Endothelial cell of umbilical vein (primary cell): Measurements from ENCODE around the gene NOB1. TPM values are rescaled to one million over a fixed set of nuclear protein-coding genes. Genes with fewer than 3 reads are reported as not detected.
"Not testable (repeated sequence)": the region's sequence is repeated elsewhere in the genome, so short reads cannot be mapped to it uniquely, and the experiment has no call there.

Source experiments
- BruUV-seq: library from RNA; stranded (reverse); fragments of 400-500 nt; replicated peaks from 2 replicates; lab custom pipeline; 2021; lab: Mats Ljungman, UMichigan
- CTCF ChIA-PET: fragments of 300-600, 350-600 bp; sonication (Branson Sonifier 250); formaldehyde crosslinking; loops from one replicate; lab custom pipeline; 2021; ENCODE audit warnings: antibody characterized with exemption, inconsistent platforms; lab: Charles Lee
- POLR2A ChIA-PET: fragments of 300-600, 350-600 bp; sonication (Branson Sonifier 250); formaldehyde crosslinking; loops from one replicate; lab custom pipeline; 2021; ENCODE audit warnings: antibody characterized with exemption, inconsistent platforms; lab: Charles Lee
- DNase-seq: peaks from one replicate; pipeline ENCODE4 v3.0.0-alpha.2; 2011; ENCODE audit warnings: low read depth, low spot score
- FAIRE-seq: peaks from 2 replicates; lab custom pipeline; 2011; peaks lifted over from hg19 to GRCh38; lab: Jason Lieb, UNC
- H2AFZ ChIP-seq: 2 replicates; pipeline ENCODE4 v1.6.0; 2012; ENCODE audit warnings: low read depth, low read length, control low read depth, inconsistent platforms
- H3K27ac ChIP-seq: 2 replicates; pipeline ENCODE4 v1.5.1; 2011; ENCODE audit warnings: low read depth, mild to moderate bottlenecking, control low read depth, low read length, moderate library complexity; ENCODE audit not compliant: insufficient read depth
- H3K27me3 ChIP-seq, 2 experiments: 2 replicates each; pipeline versions ENCODE4 v1.6.0 to v1.6.1; 2011; ENCODE audit warnings: low read length in 2 of 2, mixed read lengths in 1 of 2; ENCODE audit not compliant: control insufficient read depth in 2 of 2, insufficient read depth in 2 of 2
- H3K36me3 ChIP-seq, 2 experiments: 2 replicates in 1 of 2; 3 replicates in 1 of 2; pipeline ENCODE4 v1.5.1; 2011; ENCODE audit warnings: low read length in 2 of 2, mild to moderate bottlenecking in 1 of 2, moderate library complexity in 1 of 2; ENCODE audit not compliant: control insufficient read depth in 2 of 2, insufficient read depth in 2 of 2; ENCODE audit errors: extremely low read depth in 1 of 2
- H3K4me1 ChIP-seq: 3 replicates; pipeline ENCODE4 v1.5.1; 2011; ENCODE audit warnings: mild to moderate bottlenecking, low read length; ENCODE audit not compliant: control insufficient read depth, insufficient read depth; ENCODE audit errors: extremely low read depth
- H3K4me2 ChIP-seq: 2 replicates; pipeline ENCODE4 v1.6.1; 2011; ENCODE audit warnings: low read length, control low read depth, mixed read lengths; ENCODE audit not compliant: insufficient read depth
- H3K4me3 ChIP-seq, 3 experiments: fragments of 200-600 bp in 1 of 3; sonication (generic), shearing (Covaris generic) in 1 of 3; replicated peaks in 1 of 3; 2 replicates each; pipeline ENCODE4 v1.5.1; 2011 to 2016; ENCODE audit warnings: control low read depth in 3 of 3, low read length in 3 of 3, mild to moderate bottlenecking in 2 of 3, inconsistent platforms in 1 of 3, low read depth in 1 of 3, moderate library complexity in 1 of 3; ENCODE audit not compliant: insufficient read depth in 1 of 3
- H3K79me2 ChIP-seq: 2 replicates; pipeline ENCODE4 v1.6.0; 2012; ENCODE audit warnings: low read length, inconsistent platforms; ENCODE audit not compliant: control insufficient read depth, insufficient read depth
- H3K9ac ChIP-seq: replicated peaks from 2 replicates; pipeline ENCODE3; 2011; ENCODE audit warnings: low read length, control low read depth; ENCODE audit not compliant: insufficient read depth; ENCODE audit errors: extremely low read depth
- H3K9me1 ChIP-seq: replicated peaks from 3 replicates; pipeline ENCODE4 v1.6.0; 2011; ENCODE audit warnings: mild to moderate bottlenecking, low read length; ENCODE audit not compliant: control insufficient read depth, insufficient read depth; ENCODE audit errors: extremely low read depth
- H3K9me3 ChIP-seq: replicated peaks from 2 replicates; pipeline ENCODE4 v1.5.1; 2012; ENCODE audit warnings: low read length, inconsistent platforms; ENCODE audit not compliant: control insufficient read depth, insufficient read depth
- H4K20me1 ChIP-seq: replicated peaks from 2 replicates; pipeline ENCODE3; 2011; ENCODE audit warnings: mild to moderate bottlenecking, low read length; ENCODE audit not compliant: control insufficient read depth, insufficient read depth; ENCODE audit errors: extremely low read depth
- CTCF ChIP-seq, 2 donors: IDR thresholded peaks; 1 replicate in 1 of 2; 2 replicates in 1 of 2; pipeline ENCODE4 v1.5.1; 2011; ENCODE audit warnings: low read length in 2 of 2, mild to moderate bottlenecking in 2 of 2, moderate library complexity in 2 of 2, control low read depth in 1 of 2, inconsistent platforms in 1 of 2, low read depth in 1 of 2; ENCODE audit not compliant: insufficient read depth in 1 of 2; ENCODE audit errors: extremely low read depth in 1 of 2
- EZH2 ChIP-seq: IDR thresholded peaks from 2 replicates; pipeline ENCODE4 v1.6.1; 2012; ENCODE audit warnings: borderline replicate concordance, low read depth, mild to moderate bottlenecking, moderate library complexity, low read length, inconsistent platforms; ENCODE audit not compliant: severe bottlenecking
- FOS ChIP-seq: IDR thresholded peaks from 2 replicates; pipeline ENCODE4 v1.6.1; 2011; ENCODE audit warnings: mild to moderate bottlenecking, low read length, moderate library complexity, borderline replicate concordance; ENCODE audit not compliant: insufficient read depth
- GATA2 ChIP-seq: IDR thresholded peaks from 2 replicates; pipeline ENCODE4 v1.7.0; 2011; ENCODE audit warnings: low read depth, mild to moderate bottlenecking, moderate library complexity, mixed read lengths, low read length; ENCODE audit not compliant: insufficient read length, insufficient read depth
- JUN ChIP-seq: IDR thresholded peaks from 2 replicates; pipeline ENCODE4 v1.6.1; 2011; ENCODE audit warnings: borderline replicate concordance, low read depth; ENCODE audit not compliant: insufficient read length, insufficient read depth
- MAX ChIP-seq: IDR thresholded peaks from 2 replicates; pipeline ENCODE4 v1.6.1; 2011; ENCODE audit not compliant: insufficient read depth, insufficient read length
- MYC ChIP-seq: IDR thresholded peaks from one replicate; pipeline ENCODE4 v1.6.1; 2011; ENCODE audit warnings: mild to moderate bottlenecking, low read depth, low read length
- POLR2A ChIP-seq: IDR thresholded peaks from 2 replicates; pipeline ENCODE4 v1.6.1; 2012; ENCODE audit warnings: low read depth, mild to moderate bottlenecking, control low read depth, low read length
- POLR2AphosphoS5 ChIP-seq: IDR thresholded peaks from 2 replicates; pipeline ENCODE4 v1.6.1; 2012; ENCODE audit warnings: low read depth, mild to moderate bottlenecking, control low read depth, low read length, moderate library complexity; ENCODE audit not compliant: insufficient read depth
- dilution Hi-C: fragments of 300-500 bp; cut with MboI; formaldehyde crosslinking; loops from one replicate; pipeline ENCODE4 v1.15.0; 2019; ENCODE audit warnings: low sequenced_read_pairs; ENCODE audit not compliant: extremely low pct_ligation_motif_present
- intact Hi-C: fragments of 100-400 bp; cut with micrococcal nuclease; formaldehyde crosslinking; loops from one replicate; pipeline ENCODE4 v1.10.0; 2022
- polyA plus RNA-seq, 4 experiments: library from polyadenylated mRNA; depleted of rRNA in 3 of 4; stranded (reverse) in 3 of 4; unstranded in 1 of 4; fragments of >200 nt; gene quantifications; 2 replicates each; pipeline versions ENCODE4 v1.2.1 to v1.2.3, GENCODE V29; 2011 to 2012; ENCODE audit warnings: missing spikeins in 1 of 4
- total RNA-seq: library from RNA; stranded (reverse); gene quantifications from 2 replicates; pipeline ENCODE4 v1.2.3, GENCODE V29; 2021

NOB1 gene
- total and polyA plus RNA-seq, 2 donors (not counting 3 experiments of a cell fraction or from before 2014, with no cell fraction given) = 65.4 to 66.5 TPM

GRCh38 chr16:69761983-69762813, 7.5 kb upstream of the NOB1 start, which contains the start of gene WWP2:
TSS of gene WWP2 (plus strand) at chr16:69762332. CDS start at chr16:69787011, 24,679 bp downstream.
- FAIRE-seq (peak; percentile 77), DNase-seq (peak; percentile 40)
- Histone ChIP-seq H3K27me3 (no peaks in the 10 kb centered on the region), H3K9me1 (no peaks in the 10 kb centered on the region), H3K9me3 (no peaks in the 10 kb centered on the region), H3K79me2 (peaks cover 3% of the 10 kb centered on the region), H3K27ac (peak within 1 kb of the TSS; percentile 21), H3K4me1 (peaks cover 12% of the 10 kb centered on the region), H3K36me3 (no peaks in the 10 kb centered on the region), H3K4me2 (peak within 1 kb of the TSS; percentile 80), H3K9ac (peak within 1 kb of the TSS; percentile 65), H2AFZ (peak within 1 kb of the TSS; percentile 89), H3K4me3 (peak within 1 kb of the TSS; percentile 76 to 88 (median 77)), H4K20me1 (no peaks in the 10 kb centered on the region)
- POLR2A ChIA-PET = no interaction called here
- CTCF ChIA-PET = interaction anchor here (1.0 to 2.0 kb wide), 5 partner anchors 8 to 168 kb away, joined by 3 to 7 read pairs (median 5); partner anchors contain the start of gene NOB1
- dilution Hi-C loops (no loop called here), intact Hi-C loops (no loop called here)
- BruUV-seq = TSS peak; percentile 92
- TF ChIP-seq POLR2A (peak; percentile 57), MAX (peak; percentile 69), EZH2 (no peak), CTCF (IDR thresholded peaks at IDR 0.05; ENCODE audit: extremely low read depth in 1 of 2, insufficient read depth in 1 of 2, low read depth in 1 of 2, low read length in 2 of 2) (no peak), GATA2 (no peak), FOS (no peak), JUN (no peak), POLR2AphosphoS5 (peak; percentile 60), MYC (no peak)

- H4K20me1 ChIP-seq, H3K9ac ChIP-seq, H3K36me3 ChIP-seq, intact Hi-C loops, H3K9me3 ChIP-seq, H3K9me1 ChIP-seq, dilution Hi-C loops, H3K4me3 ChIP-seq, DNase-seq, H3K4me2 ChIP-seq, H3K27me3 ChIP-seq, H3K27ac ChIP-seq, BruUV-seq, H2AFZ ChIP-seq, FAIRE-seq: not testable (repeated sequence)
- peaks cover 14% of the 10 kb centered on the region for H3K4me1 ChIP-seq
- peaks cover 22% of the 10 kb centered on the region for H3K79me2 ChIP-seq
- ChIA-PET CTCF (interaction anchor here (1.6 kb wide), 1 partner anchor 48 kb away, joined by 4 read pairs; no protein-coding TSS in a partner anchor), POLR2A (interaction anchor here (0.6 kb wide), 1 partner anchor 1731 kb away, joined by 3 read pairs; no protein-coding TSS in a partner anchor)
Observed at GRCh38 chr16:69757375-69757774, 2.6 kb upstream of the NOB1 start.
